GM12878 (cell line): ENCODE results near the gene ILF2. TPM values are rescaled to one million over a fixed set of nuclear protein-coding genes. Genes with fewer than 3 reads are reported as not detected.

ENCODE experiments used
- ATAC-seq: fragments of 200-7000 bp; cut with Tn5 transposase; 3 replicates; pipeline ENCODE4 v1.9.1; 2020; ENCODE audit warnings: mild to moderate bottlenecking, moderate library complexity
- BruUV-seq: library from RNA; stranded (reverse); fragments of 400-500 nt; replicated peaks from 2 replicates; lab custom pipeline; 2021; lab: Mats Ljungman, UMichigan
- CTCF ChIA-PET: fragments of 300-600 bp; sonication (Branson Sonifier 250); formaldehyde crosslinking; extraction: SDS; loops from one replicate; lab custom pipeline; 2021; ENCODE audit warnings: inconsistent platforms; lab: Yijun Ruan, JAX
- POLR2A ChIA-PET: fragments of 350-600 bp; formaldehyde crosslinking; extraction: SDS; loops from one replicate; lab custom pipeline; 2021; ENCODE audit warnings: inconsistent platforms; lab: Charles Lee
- RAD21 ChIA-PET: fragments of 300-600 bp; sonication (Branson Sonifier 250); formaldehyde crosslinking; loops from one replicate; lab custom pipeline; 2023; ENCODE audit warnings: antibody characterized with exemption; ENCODE audit not compliant: unreplicated experiment; lab: Charles Lee
- SMC1A ChIA-PET: fragments of 300-600 bp; sonication (Branson Sonifier 250); formaldehyde crosslinking; loops from one replicate; lab custom pipeline; 2023; ENCODE audit not compliant: unreplicated experiment, uncharacterized antibody; lab: Charles Lee
- DNase-seq: peaks from one replicate; pipeline ENCODE4 v3.0.0-alpha.2; 2011; ENCODE audit warnings: low read depth, low spot score
- FAIRE-seq: peaks from 3 replicates; lab custom pipeline; 2011; peaks lifted over from hg19 to GRCh38; lab: Jason Lieb, UNC
- H2AFZ ChIP-seq: 2 replicates; pipeline ENCODE4 v1.6.0; 2011; ENCODE audit warnings: low read depth, low read length, control low read depth; ENCODE audit not compliant: control insufficient read depth
- H3K27ac ChIP-seq: 2 replicates; pipeline ENCODE4 v1.5.1; 2011; ENCODE audit warnings: control low read depth; ENCODE audit not compliant: control insufficient read depth, insufficient read depth
- H3K27me3 ChIP-seq, 2 experiments: replicated peaks in 1 of 2; 2 replicates each; pipeline versions ENCODE4 v1.6.0 to v1.6.1; 2011; ENCODE audit warnings: low read length in 1 of 2; ENCODE audit not compliant: control insufficient read depth in 2 of 2, insufficient read depth in 2 of 2
- H3K36me3 ChIP-seq, 2 experiments: 2 replicates each; pipeline ENCODE4 v1.5.1; 2011; ENCODE audit warnings: low read length in 1 of 2; ENCODE audit not compliant: control insufficient read depth in 2 of 2, insufficient read depth in 2 of 2
- H3K4me1 ChIP-seq: 2 replicates; pipeline ENCODE4 v1.6.1; 2011; ENCODE audit warnings: mild to moderate bottlenecking, low read length, moderate library complexity, mixed read lengths; ENCODE audit not compliant: control insufficient read depth, insufficient read depth
- H3K4me2 ChIP-seq: 2 replicates; pipeline ENCODE4 v1.6.0; 2011; ENCODE audit warnings: control low read depth; ENCODE audit not compliant: control insufficient read depth, insufficient read depth
- H3K4me3 ChIP-seq: fragments of 200-600 bp; sonication (generic); 2 replicates; pipeline ENCODE4 v1.5.1; 2016
- H3K79me2 ChIP-seq: 2 replicates; pipeline ENCODE4 v1.6.0; 2011; ENCODE audit warnings: low read length; ENCODE audit not compliant: control insufficient read depth, insufficient read depth
- H3K9ac ChIP-seq: 2 replicates; pipeline ENCODE4 v1.8.0; 2011; ENCODE audit warnings: low read length, control low read depth, mixed read lengths; ENCODE audit not compliant: control insufficient read depth, insufficient read depth
- H3K9me3 ChIP-seq: replicated peaks from 3 replicates; pipeline ENCODE4 v1.5.1; 2011; ENCODE audit warnings: mild to moderate bottlenecking, low read length; ENCODE audit not compliant: control insufficient read depth, insufficient read depth
- H4K20me1 ChIP-seq: 2 replicates; pipeline ENCODE4 v1.6.0; 2011; ENCODE audit not compliant: control insufficient read depth, insufficient read depth
- CHD1 ChIP-seq: IDR thresholded peaks from 2 replicates; pipeline ENCODE4 v1.6.1; 2012; ENCODE audit warnings: low read depth, low read length, improper control_type of control experiment
- NKRF ChIP-seq: fragments of 450-650 bp; conservative IDR thresholded peaks from 2 replicates; pipeline ENCODE4 v1.6.1; 2017; ENCODE audit warnings: mild to moderate bottlenecking, moderate library complexity
- RBBP5 ChIP-seq: fragments of 200-600 bp; sonication (generic); conservative IDR thresholded peaks from 2 replicates; pipeline ENCODE4 v1.6.1; 2016
- RUNX3 ChIP-seq: IDR thresholded peaks from 2 replicates; pipeline ENCODE4 v1.6.1; 2012; ENCODE audit warnings: low read length, inconsistent platforms
- ZNF274 ChIP-seq: IDR thresholded peaks from one replicate; pipeline ENCODE4 v1.8.0; 2011; ENCODE audit not compliant: insufficient read length, insufficient read depth
- WGBS: methylation state at CpG from one replicate; pipeline ENCODE4 v1.1.6; 2016; ENCODE audit warnings: low lambda C conversion rate; ENCODE audit not compliant: insufficient replicate concordance, insufficient coverage; ENCODE audit errors: missing lambda C conversion rate; 5-methylcytosine and 5-hydroxymethylcytosine counted together
- in situ Hi-C: fragments of 300-500 bp; cut with MboI; formaldehyde crosslinking; loops from 9 replicates; pipeline ENCODE4 v1.14.3; 2018; ENCODE audit warnings: mixed read lengths
- intact Hi-C: fragments of 100-400 bp; cut with micrococcal nuclease; formaldehyde crosslinking; loops from one replicate; pipeline ENCODE4 v1.14.2; 2022; ENCODE audit not compliant: unreplicated experiment
- polyA plus RNA-seq, 11 experiments: library from polyadenylated mRNA; depleted of rRNA in 4 of 11; unstranded in 6 of 11; stranded (reverse) in 5 of 11; fragments of >200 nt; fragmentation: Nextera tagmentation in 4 of 11; fragmentation: Illumina TruSeq in 1 of 11; extraction: Ambion mirVana in 4 of 11; extraction: Trizol in 1 of 11; gene quantifications; 1 replicate in 1 of 11; 2 replicates in 10 of 11; pipeline versions ENCODE4 v1.2.1 to v1.2.3, GENCODE V29; 2011 to 2016; ENCODE audit warnings: inconsistent platforms in 2 of 11, missing spikeins in 2 of 11, low read depth in 1 of 11
- total RNA-seq, 4 experiments: library from RNA; depleted of rRNA in 3 of 4; stranded (reverse); fragments of >200 nt in 3 of 4; fragmentation: Illumina TruSeq in 1 of 4; extraction: Trizol in 1 of 4; gene quantifications; 2 replicates each; pipeline versions ENCODE4 v1.2.1 to v1.2.3, GENCODE V29; 2013 to 2021

ILF2 gene
- total and polyA plus RNA-seq, 10 of the 15 experiments (the other 5 are each of a cell fraction or from before 2014, with no cell fraction given): 261 to 520 (median 449) TPM

- TF ChIP-seq RUNX3 (no peak), ZNF274 (no peak), CHD1 (peak; percentile 74; the same call in 1 of the 2 replicates), NKRF (peak; percentile 80; the same call in 1 of the 2 replicates), RBBP5 (no peak)
- 1% methylated on average over 20 of the region's 22 CpGs for WGBS
- H3K4me1 ChIP-seq: peaks cover 4% of the 10 kb centered on the region; the same call in 1 of the 2 replicates
- peak; percentile 52 for FAIRE-seq
- CTCF ChIA-PET: interaction anchor here (1.5 to 7.5 kb wide), 3 partner anchors 99 to 307 kb away, joined by 3 to 43 read pairs (median 6); partner anchors contain the start of gene JTB
- H3K9me3 ChIP-seq: no peaks in the 10 kb centered on the region
- H3K9ac ChIP-seq: peak overlapping the region; percentile 94
- H3K4me2 ChIP-seq: peak overlapping the region; percentile 85
- TSS peak; percentile 89 for BruUV-seq
- peak overlapping the region; percentile 85 for H3K27ac ChIP-seq
- DNase-seq: no peak
- intact Hi-C loops (loop anchor here (2.0 to 5.0 kb wide), 4 partner anchors 36 to 316 kb away; partner anchors contain the start of genes CHTOP and RAB13), in situ Hi-C loops (no loop called here)
- peak overlapping the region; percentile 99 for H3K4me3 ChIP-seq
- ATAC-seq: no peak; the same call in 2 of the 3 replicates
- RAD21 ChIA-PET: no interaction called here
- peaks cover 24% of the 10 kb centered on the region for H3K79me2 ChIP-seq
- H2AFZ ChIP-seq: peak overlapping the region; percentile 40; the same call in 1 of the 2 replicates
- SMC1A ChIA-PET: interaction anchor here (0.7 to 1.6 kb wide), 3 partner anchors 12 to 316 kb away, joined by 3 to 4 read pairs (median 3); partner anchors contain the start of genes RAB13 and SNAPIN
- POLR2A ChIA-PET: interaction anchor here (0.5 to 0.9 kb wide), 2 partner anchors 10 to 294 kb away, joined by 3 to 5 read pairs; no protein-coding TSS in a partner anchor
- H3K27me3 ChIP-seq: no peaks in the 10 kb centered on the region
- H4K20me1 ChIP-seq: no peaks in the 10 kb centered on the region
- peaks cover 7 to 30% of the 10 kb centered on the region in 2 experiments for H3K36me3 ChIP-seq
These were observed 435 bp downstream of the ILF2 start for GRCh38 chr1:153670257-153670858.
